ENCODE data around the gene HMOX2. TPM values are rescaled to one million over a fixed set of nuclear protein-coding genes. Genes with fewer than 3 reads are reported as not detected.
A peak's percentile ranks its signal among the peaks of the same experiment; 100 is the strongest.

The HMOX2 gene
- total RNA-seq, 1 experiment from 2014 or later, result 36.7 TPM

DNA sequence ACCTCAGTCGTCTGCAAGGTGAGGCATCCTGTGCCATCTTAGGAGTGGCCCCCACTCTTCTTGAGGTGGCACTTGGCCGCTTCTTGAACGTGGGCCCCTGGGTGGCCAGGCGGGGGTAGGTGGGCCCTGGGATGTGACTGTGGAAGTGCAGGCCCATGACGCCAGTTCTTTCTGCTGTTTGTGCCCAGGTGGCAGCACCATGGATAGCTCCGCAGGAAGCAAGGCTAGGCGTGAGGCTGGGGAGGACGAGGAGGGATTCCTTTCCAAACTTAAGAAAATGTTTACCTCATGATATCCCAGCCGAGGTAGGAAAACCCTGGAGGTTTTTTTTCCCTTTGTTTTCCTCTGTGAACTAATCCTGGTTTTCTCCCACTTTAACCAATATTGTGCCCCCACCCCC is 21.6 kb upstream of the HMOX2 start:
- ChIA-PET POLR2A (interaction anchor here (0.6 kb wide), 1 partner anchor 10 kb away, joined by 7 read pairs; no protein-coding TSS in a partner anchor), CTCF (no interaction called here)
- Histone ChIP-seq H3K9me3 (no peaks in the 10 kb centered on the region), H3K4me3 (ENCODE audit: low read depth, low read length) (no peak overlapping the region), H3K27me3 (replicated peaks; ENCODE audit: control insufficient read depth, insufficient read depth, low read length) (no peaks in the 10 kb centered on the region), H3K36me3 (ENCODE audit: control insufficient read depth, insufficient read depth, low read length) (no peaks in the 10 kb centered on the region; the same call in 1 of the 2 replicates), H3K4me1 (no peaks in the 10 kb centered on the region)
- no peaks in the 10 kb centered on the region for H3K27me3 Mint-ChIP-seq (ENCODE audit: insufficient read depth, unreplicated experiment)
- no TSS peak for BruUV-seq (replicated peaks)
- H3K36me3 Mint-ChIP-seq (ENCODE audit: insufficient read depth, unreplicated experiment), result peaks cover 93% of the 10 kb centered on the region
- H3K4me1 Mint-ChIP-seq (ENCODE audit: low read depth, unreplicated experiment), result no peaks in the 10 kb centered on the region
- no peak for DNase-seq
- TF ChIP-seq, protein P1, sequence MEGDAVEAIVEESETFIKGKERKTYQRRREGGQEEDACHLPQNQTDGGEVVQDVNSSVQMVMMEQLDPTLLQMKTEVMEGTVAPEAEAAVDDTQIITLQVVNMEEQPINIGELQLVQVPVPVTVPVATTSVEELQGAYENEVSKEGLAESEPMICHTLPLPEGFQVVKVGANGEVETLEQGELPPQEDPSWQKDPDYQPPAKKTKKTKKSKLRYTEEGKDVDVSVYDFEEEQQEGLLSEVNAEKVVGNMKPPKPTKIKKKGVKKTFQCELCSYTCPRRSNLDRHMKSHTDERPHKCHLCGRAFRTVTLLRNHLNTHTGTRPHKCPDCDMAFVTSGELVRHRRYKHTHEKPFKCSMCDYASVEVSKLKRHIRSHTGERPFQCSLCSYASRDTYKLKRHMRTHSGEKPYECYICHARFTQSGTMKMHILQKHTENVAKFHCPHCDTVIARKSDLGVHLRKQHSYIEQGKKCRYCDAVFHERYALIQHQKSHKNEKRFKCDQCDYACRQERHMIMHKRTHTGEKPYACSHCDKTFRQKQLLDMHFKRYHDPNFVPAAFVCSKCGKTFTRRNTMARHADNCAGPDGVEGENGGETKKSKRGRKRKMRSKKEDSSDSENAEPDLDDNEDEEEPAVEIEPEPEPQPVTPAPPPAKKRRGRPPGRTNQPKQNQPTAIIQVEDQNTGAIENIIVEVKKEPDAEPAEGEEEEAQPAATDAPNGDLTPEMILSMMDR (IDR thresholded peaks at IDR 0.05; ENCODE audit: insufficient read depth in 1 of 2, low read depth in 1 of 2, low read length in 1 of 2, severe bottlenecking in 1 of 2, unreplicated experiment in 1 of 2), result no peak
- intact Hi-C loops (cut with micrococcal nuclease; ENCODE audit: unreplicated experiment), result no loop called here
- no peak overlapping the region for H3K4me3 Mint-ChIP-seq (ENCODE audit: unreplicated experiment)
- H3K9me3 Mint-ChIP-seq (ENCODE audit: unreplicated experiment), result no peaks in the 10 kb centered on the region
- no peak overlapping the region for H3K27ac Mint-ChIP-seq (ENCODE audit: unreplicated experiment)

DNA sequence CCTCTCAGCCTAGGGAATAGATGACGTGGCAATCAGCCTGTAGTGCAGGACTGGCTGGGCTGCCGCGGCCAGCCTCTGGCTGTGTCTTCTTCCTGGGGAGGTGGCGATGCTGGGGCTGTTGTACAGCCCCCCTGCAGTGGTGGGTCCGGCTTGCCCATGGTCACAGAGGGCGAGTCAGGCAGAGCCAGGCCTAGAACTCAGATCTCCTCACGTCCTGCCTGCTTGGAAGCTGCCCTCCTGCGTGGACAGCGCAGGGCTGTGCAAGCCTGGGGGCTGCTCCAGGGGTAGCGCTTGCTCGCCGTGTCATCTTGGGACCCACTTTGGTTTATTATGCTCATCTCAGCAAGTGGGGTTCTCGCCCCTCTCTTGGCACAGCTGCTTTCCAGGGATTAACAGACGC is 21.1 kb upstream of the HMOX2 start:
- no peaks in the 10 kb centered on the region for H3K9me3 Mint-ChIP-seq (ENCODE audit: unreplicated experiment)
- no peaks in the 10 kb centered on the region for H3K27me3 Mint-ChIP-seq (ENCODE audit: insufficient read depth, unreplicated experiment)
- H3K27me3 ChIP-seq (replicated peaks; ENCODE audit: control insufficient read depth, insufficient read depth, low read length), result no peaks in the 10 kb centered on the region
- no peaks in the 10 kb centered on the region; the same call in 1 of the 2 replicates for H3K36me3 ChIP-seq (ENCODE audit: control insufficient read depth, insufficient read depth, low read length)
- ChIA-PET POLR2A (interaction anchor here (0.6 kb wide), 1 partner anchor 10 kb away, joined by 7 read pairs; no protein-coding TSS in a partner anchor), CTCF (no interaction called here)
- H3K4me1 ChIP-seq, result no peaks in the 10 kb centered on the region
- no peak overlapping the region for H3K4me3 Mint-ChIP-seq (ENCODE audit: unreplicated experiment)
- no TSS peak for BruUV-seq (replicated peaks)
- H3K27ac Mint-ChIP-seq (ENCODE audit: unreplicated experiment), result no peak overlapping the region
- TF ChIP-seq, protein P1 (IDR thresholded peaks at IDR 0.05; ENCODE audit: insufficient read depth in 1 of 2, low read depth in 1 of 2, low read length in 1 of 2, severe bottlenecking in 1 of 2, unreplicated experiment in 1 of 2), result no peak
- no peaks in the 10 kb centered on the region for H3K4me1 Mint-ChIP-seq (ENCODE audit: low read depth, unreplicated experiment)
- peaks cover 93% of the 10 kb centered on the region for H3K36me3 Mint-ChIP-seq (ENCODE audit: insufficient read depth, unreplicated experiment)
- no peaks in the 10 kb centered on the region for H3K9me3 ChIP-seq
- intact Hi-C loops (cut with micrococcal nuclease; ENCODE audit: unreplicated experiment), result no loop called here
- H3K4me3 ChIP-seq (ENCODE audit: low read depth, low read length), result no peak overlapping the region
- no peak for DNase-seq

DNA sequence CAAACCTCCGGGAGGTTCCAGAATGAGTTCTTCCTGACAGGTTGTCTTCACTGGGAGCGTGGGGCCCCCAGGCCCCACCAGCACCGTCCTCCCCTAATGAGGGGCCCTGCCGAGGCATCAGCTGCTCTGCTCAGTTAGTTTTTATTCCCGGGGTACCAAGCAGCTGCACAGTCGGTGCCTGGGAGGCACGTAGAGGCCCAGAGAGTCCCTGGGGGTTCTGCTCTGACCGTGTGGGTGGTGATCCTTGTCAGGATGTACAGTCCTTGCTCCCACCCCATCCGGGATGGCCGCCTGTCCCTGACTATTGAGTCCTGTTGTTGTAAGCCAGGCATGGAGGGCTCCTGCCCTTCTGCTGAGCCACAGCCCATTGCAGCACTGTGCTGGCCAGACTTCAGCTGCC is 20.2 kb upstream of the HMOX2 start:
- H3K36me3 ChIP-seq (ENCODE audit: control insufficient read depth, insufficient read depth, low read length), result no peaks in the 10 kb centered on the region; the same call in 1 of the 2 replicates
- TF ChIP-seq, protein P1 (IDR thresholded peaks at IDR 0.05; ENCODE audit: insufficient read depth in 1 of 2, low read depth in 1 of 2, low read length in 1 of 2, severe bottlenecking in 1 of 2, unreplicated experiment in 1 of 2), result no peak

More for the DNA sequence above, 20.2 kb upstream of the HMOX2 start:
- intact Hi-C loops (cut with micrococcal nuclease; ENCODE audit: unreplicated experiment), result no loop called here
- ChIA-PET CTCF (no interaction called here), POLR2A (no interaction called here)
- BruUV-seq (replicated peaks), result TSS peak; percentile 54
- H3K9me3 Mint-ChIP-seq (ENCODE audit: unreplicated experiment), result no peaks in the 10 kb centered on the region
- DNase-seq, result no peak
- no peaks in the 10 kb centered on the region for H3K4me1 ChIP-seq
- no peaks in the 10 kb centered on the region for H3K27me3 Mint-ChIP-seq (ENCODE audit: insufficient read depth, unreplicated experiment)
- H3K27ac Mint-ChIP-seq (ENCODE audit: unreplicated experiment), result no peak overlapping the region
- no peaks in the 10 kb centered on the region for H3K4me1 Mint-ChIP-seq (ENCODE audit: low read depth, unreplicated experiment)
- H3K9me3 ChIP-seq, result no peaks in the 10 kb centered on the region
- H3K36me3 Mint-ChIP-seq (ENCODE audit: insufficient read depth, unreplicated experiment), result peaks cover 91% of the 10 kb centered on the region
- H3K4me3 ChIP-seq (ENCODE audit: low read depth, low read length), result no peak overlapping the region
- no peak overlapping the region for H3K4me3 Mint-ChIP-seq (ENCODE audit: unreplicated experiment)
- no peaks in the 10 kb centered on the region for H3K27me3 ChIP-seq (replicated peaks; ENCODE audit: control insufficient read depth, insufficient read depth, low read length)

All from Caco-2 (cell line).